Panc1 (cell line): Measurements from ENCODE around the gene PROZ. TPM values are rescaled to one million over a fixed set of nuclear protein-coding genes. Genes with fewer than 3 reads are reported as not detected.

Experiments
- ATAC-seq: fragments of 200-7000 bp; cut with Tn5 transposase; 2 replicates; pipeline ENCODE4 v1.9.1; 2020; ENCODE audit warnings: mild to moderate bottlenecking, moderate library complexity
- BruUV-seq: library from RNA; stranded (reverse); fragments of 400-500 nt; replicated peaks from 2 replicates; lab custom pipeline; 2021; lab: Mats Ljungman, UMichigan
- CTCF ChIA-PET: fragments of 300-600 bp; sonication (Branson Sonifier 250); formaldehyde crosslinking; loops from one replicate; lab custom pipeline; 2022; ENCODE audit warnings: antibody characterized with exemption; lab: Charles Lee
- POLR2A ChIA-PET: fragments of 300-600 bp; sonication (Branson Sonifier 250); formaldehyde crosslinking; loops from one replicate; lab custom pipeline; 2022; ENCODE audit warnings: antibody characterized with exemption; lab: Charles Lee
- DNase-seq: peaks from one replicate; pipeline ENCODE4 v3.0.0-alpha.2; 2010; ENCODE audit warnings: low read depth, low spot score
- H3K27ac ChIP-seq: 2 replicates; pipeline ENCODE4 v1.5.1; 2011; ENCODE audit warnings: mild to moderate bottlenecking, low read length, inconsistent platforms
- H3K27me3 ChIP-seq: fragments of 200-500 bp; sonication (Bioruptor generic); 2 replicates; pipeline ENCODE4 v1.6.0; 2014; ENCODE audit warnings: low read length, inconsistent platforms; ENCODE audit not compliant: control insufficient read depth, insufficient read depth
- H3K36me3 ChIP-seq: fragments of 200-500 bp; sonication (Bioruptor generic); 2 replicates; pipeline ENCODE4 v1.5.1; 2014; ENCODE audit warnings: inconsistent platforms, mild to moderate bottlenecking, low read length, moderate library complexity; ENCODE audit not compliant: control insufficient read depth, insufficient read depth
- H3K4me1 ChIP-seq: 2 replicates; pipeline ENCODE4 v1.5.1; 2011; ENCODE audit warnings: inconsistent platforms, mild to moderate bottlenecking, low read length, moderate library complexity; ENCODE audit not compliant: control insufficient read depth, insufficient read depth
- H3K4me3 ChIP-seq, 2 experiments: 2 replicates each; pipeline ENCODE4 v1.5.1; 2011 to 2012; ENCODE audit warnings: low read depth in 2 of 2, low read length in 2 of 2, mild to moderate bottlenecking in 2 of 2, inconsistent platforms in 1 of 2, moderate library complexity in 1 of 2
- H3K9me3 ChIP-seq: fragments of 200-500 bp; sonication (Bioruptor generic); 2 replicates; pipeline ENCODE4 v1.5.1; 2014; ENCODE audit warnings: low read depth, mild to moderate bottlenecking, inconsistent platforms, low read length, moderate library complexity; ENCODE audit not compliant: control insufficient read depth, insufficient read depth
- CTCF ChIP-seq: fragments of 450-650 bp; IDR thresholded peaks from 2 replicates; pipeline ENCODE4 v1.5.1; 2017; ENCODE audit warnings: mild to moderate bottlenecking
- POLR2AphosphoS5 ChIP-seq: IDR thresholded peaks from 2 replicates; pipeline ENCODE4 v1.6.1; 2012; ENCODE audit warnings: mild to moderate bottlenecking, low read depth, low read length, moderate library complexity
- REST ChIP-seq, 2 experiments: IDR thresholded peaks; 2 replicates each; pipeline ENCODE4 v1.6.1; 2011 to 2012; ENCODE audit warnings: low read depth in 2 of 2, control low read depth in 1 of 2, low read length in 1 of 2, mild to moderate bottlenecking in 1 of 2, moderate library complexity in 1 of 2; ENCODE audit not compliant: insufficient read depth in 1 of 2
- SIN3A ChIP-seq: IDR thresholded peaks from 2 replicates; pipeline ENCODE4 v1.6.1; 2012; ENCODE audit warnings: low read depth, mild to moderate bottlenecking, low read length, moderate library complexity, borderline replicate concordance; ENCODE audit not compliant: insufficient read depth
- TCF7L2 ChIP-seq: IDR thresholded peaks from 2 replicates; pipeline ENCODE4 v1.6.1; 2011; ENCODE audit warnings: mild to moderate bottlenecking, low read depth, low read length, inconsistent platforms
- in situ Hi-C: cut with HindIII; loops from 2 replicates; pipeline ENCODE4 v1.10.0; 2016; ENCODE audit warnings: low sequenced_read_pairs, low pct_unique_long_range_greater_than_20kb
- intact Hi-C: fragments of 100-400 bp; cut with micrococcal nuclease; formaldehyde crosslinking; loops from one replicate; pipeline ENCODE4 v1.10.0; 2022; ENCODE audit not compliant: unreplicated experiment
- total RNA-seq: library from RNA; stranded (reverse); gene quantifications from one replicate; pipeline ENCODE4 v1.2.1, GENCODE V29; 2021; ENCODE audit not compliant: unreplicated experiment

Gene PROZ
- total RNA-seq, 1 experiment from 2014 or later, result not detected

- in situ Hi-C loops, result no loop called here
- Histone ChIP-seq H3K9me3 (no peaks in the 10 kb centered on the region), H3K27me3 (no peaks in the 10 kb centered on the region), H3K27ac (no peak overlapping the region), H3K4me3 (no peak overlapping the region), H3K4me1 (no peaks in the 10 kb centered on the region), H3K36me3 (peaks cover 5% of the 10 kb centered on the region; the same call in 1 of the 2 replicates)
- no TSS peak for BruUV-seq
- intact Hi-C loops, result no loop called here
- POLR2A ChIA-PET, result no interaction called here
- no peak for TF ChIP-seq REST (IDR thresholded peaks at IDR 0.05; ENCODE audit: insufficient read depth in 1 of 2, low read depth in 2 of 2, low read length in 1 of 2)
- TF ChIP-seq SIN3A, result no peak
- no peak for TF ChIP-seq TCF7L2
- TF ChIP-seq CTCF, result no peak
- TF ChIP-seq POLR2AphosphoS5, result no peak
- CTCF ChIA-PET, result no interaction called here
- ATAC-seq, result no peak
- no peak for DNase-seq
Measured at GRCh38 chr13:113195360-113195759, 36.9 kb downstream of the PROZ start.

- H3K4me3 ChIP-seq, result no peak overlapping the region
- intact Hi-C loops (no loop called here), in situ Hi-C loops (no loop called here)
- TF ChIP-seq TCF7L2, result no peak
- no peak for TF ChIP-seq SIN3A
- no peak for TF ChIP-seq POLR2AphosphoS5
- no peak for TF ChIP-seq CTCF
- TF ChIP-seq REST (IDR thresholded peaks at IDR 0.05; ENCODE audit: insufficient read depth in 1 of 2, low read depth in 2 of 2, low read length in 1 of 2), result no peak
- H3K9me3 ChIP-seq, result no peaks in the 10 kb centered on the region
- no peaks in the 10 kb centered on the region for H3K4me1 ChIP-seq
- BruUV-seq, result no TSS peak
- H3K27ac ChIP-seq, result no peak overlapping the region
- no peak for ATAC-seq
- ChIA-PET CTCF (no interaction called here), POLR2A (no interaction called here)
- H3K36me3 ChIP-seq, result peaks cover 5% of the 10 kb centered on the region; the same call in 1 of the 2 replicates
- no peak for DNase-seq
- no peaks in the 10 kb centered on the region for H3K27me3 ChIP-seq
Measured at GRCh38 chr13:113196970-113197737, 38.7 kb downstream of the PROZ start.
